SU-DHL-6 (cell line): ENCODE data around the gene NOXA1.

ENCODE experiments used
- H2AFZ ChIP-seq: fragments of 200-600 bp; sonication (generic); 2 replicates; pipeline ENCODE4 v1.6.1; 2014; ENCODE audit warnings: low read depth, mild to moderate bottlenecking, moderate library complexity, mixed read lengths, antibody characterized with exemption, low read length; ENCODE audit not compliant: severe bottlenecking
- H3F3A ChIP-seq: fragments of 200-600 bp; shearing (Covaris generic); 2 replicates; pipeline ENCODE4 v1.6.0; 2016; ENCODE audit warnings: antibody characterized with exemption, mild to moderate bottlenecking; ENCODE audit not compliant: insufficient read depth
- H3K27ac ChIP-seq: fragments of 200-600 bp; sonication (generic); 2 replicates; pipeline ENCODE4 v1.5.1; 2016; ENCODE audit warnings: low read depth, mild to moderate bottlenecking, low read length, moderate library complexity, mixed read lengths
- H3K27me3 ChIP-seq: fragments of 200-600 bp; sonication (generic), shearing (Covaris generic); 2 replicates; pipeline ENCODE4 v1.6.0; 2014; ENCODE audit warnings: mild to moderate bottlenecking, low read length
- H3K36me3 ChIP-seq: fragments of 200-600 bp; sonication (generic); 2 replicates; pipeline ENCODE4 v1.6.1; 2014; ENCODE audit warnings: mild to moderate bottlenecking, low read length, mixed read lengths
- H3K4me2 ChIP-seq: fragments of 300-600, 200-600 bp; shearing (Covaris generic), sonication (generic); 2 replicates; pipeline ENCODE4 v1.6.0; 2014; ENCODE audit warnings: low read length, low read depth, mild to moderate bottlenecking; ENCODE audit not compliant: poor library complexity, severe bottlenecking
- H3K4me3 ChIP-seq: fragments of 200-600 bp; sonication (generic); 2 replicates; pipeline ENCODE4 v1.5.1; 2014; ENCODE audit warnings: antibody characterized with exemption, low read length, mild to moderate bottlenecking, mixed read lengths; ENCODE audit not compliant: insufficient read depth, poor library complexity, severe bottlenecking
- H3K79me2 ChIP-seq: fragments of 200-600 bp; sonication (generic); 2 replicates; pipeline ENCODE4 v1.6.1; 2014; ENCODE audit warnings: mild to moderate bottlenecking, low read length, moderate library complexity; ENCODE audit not compliant: insufficient read depth
- H3K9ac ChIP-seq: fragments of 200-600 bp; sonication (generic); 2 replicates; pipeline ENCODE4 v1.7.0; 2014; ENCODE audit warnings: mild to moderate bottlenecking, low read length
- H3K9me2 ChIP-seq: fragments of 200-600 bp; sonication (generic); replicated peaks from 2 replicates; pipeline ENCODE4 v1.6.1; 2014; ENCODE audit warnings: low read length; ENCODE audit not compliant: insufficient read depth
- H3K9me3 ChIP-seq: fragments of 200-600 bp; sonication (generic); 2 replicates; pipeline ENCODE4 v1.6.1; 2014; ENCODE audit warnings: low read length, mixed read lengths; ENCODE audit not compliant: insufficient read depth
- H4K20me1 ChIP-seq: fragments of 200-600 bp; sonication (generic); 2 replicates; pipeline ENCODE4 v1.6.1; 2014; ENCODE audit warnings: low read depth, mild to moderate bottlenecking, antibody characterized with exemption, low read length, moderate library complexity, mixed read lengths
- EZH2phosphoT487 ChIP-seq: fragments of 200-600 bp; sonication (generic), shearing (Covaris generic); conservative IDR thresholded peaks from 2 replicates; pipeline ENCODE4 v1.6.1; 2018; ENCODE audit warnings: mild to moderate bottlenecking, antibody characterized with exemption, low read length, moderate library complexity, mixed read lengths
- TF ChIP-seq, protein P1 (sequence below): fragments of 200-600 bp; sonication (generic); IDR thresholded peaks from one replicate; pipeline ENCODE4 v1.5.1; 2017; ENCODE audit warnings: antibody characterized with exemption, mild to moderate bottlenecking, low read length, moderate library complexity; ENCODE audit not compliant: insufficient read depth, poor library complexity, severe bottlenecking

The NOXA1 gene

DNA sequence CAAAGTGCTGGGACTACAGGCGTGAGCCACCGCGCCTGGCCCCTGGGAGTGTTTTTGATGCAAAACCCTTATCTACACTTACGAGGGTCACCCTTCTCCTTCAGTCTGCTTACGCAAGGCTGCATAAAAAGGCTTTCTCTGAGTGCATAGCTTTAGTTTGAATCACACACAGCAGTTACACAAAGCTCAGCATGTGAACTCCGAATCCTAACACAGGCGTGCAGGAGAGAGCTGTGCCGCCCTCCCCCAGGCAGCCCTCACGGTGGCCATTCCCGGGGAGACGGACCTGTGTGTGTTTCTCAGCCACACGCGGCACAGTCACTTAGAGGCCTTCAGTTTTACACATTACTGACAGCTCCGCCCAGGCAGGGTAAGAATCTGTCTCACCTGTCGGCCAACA is 27.0 kb upstream of the NOXA1 start:
- Histone ChIP-seq H3F3A (no peaks in the 10 kb centered on the region), H3K4me3 (no peak overlapping the region), H3K27ac (no peak overlapping the region), H3K4me2 (no peak overlapping the region), H2AFZ (no peak overlapping the region), H3K27me3 (no peaks in the 10 kb centered on the region), H3K9me2 (no peaks in the 10 kb centered on the region), H3K9ac (no peak overlapping the region), H3K36me3 (no peaks in the 10 kb centered on the region), H4K20me1 (no peaks in the 10 kb centered on the region), H3K79me2 (no peaks in the 10 kb centered on the region), H3K9me3 (no peaks in the 10 kb centered on the region)
- TF ChIP-seq, protein P1, sequence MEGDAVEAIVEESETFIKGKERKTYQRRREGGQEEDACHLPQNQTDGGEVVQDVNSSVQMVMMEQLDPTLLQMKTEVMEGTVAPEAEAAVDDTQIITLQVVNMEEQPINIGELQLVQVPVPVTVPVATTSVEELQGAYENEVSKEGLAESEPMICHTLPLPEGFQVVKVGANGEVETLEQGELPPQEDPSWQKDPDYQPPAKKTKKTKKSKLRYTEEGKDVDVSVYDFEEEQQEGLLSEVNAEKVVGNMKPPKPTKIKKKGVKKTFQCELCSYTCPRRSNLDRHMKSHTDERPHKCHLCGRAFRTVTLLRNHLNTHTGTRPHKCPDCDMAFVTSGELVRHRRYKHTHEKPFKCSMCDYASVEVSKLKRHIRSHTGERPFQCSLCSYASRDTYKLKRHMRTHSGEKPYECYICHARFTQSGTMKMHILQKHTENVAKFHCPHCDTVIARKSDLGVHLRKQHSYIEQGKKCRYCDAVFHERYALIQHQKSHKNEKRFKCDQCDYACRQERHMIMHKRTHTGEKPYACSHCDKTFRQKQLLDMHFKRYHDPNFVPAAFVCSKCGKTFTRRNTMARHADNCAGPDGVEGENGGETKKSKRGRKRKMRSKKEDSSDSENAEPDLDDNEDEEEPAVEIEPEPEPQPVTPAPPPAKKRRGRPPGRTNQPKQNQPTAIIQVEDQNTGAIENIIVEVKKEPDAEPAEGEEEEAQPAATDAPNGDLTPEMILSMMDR = no peak
- no peak for TF ChIP-seq EZH2phosphoT487

DNA sequence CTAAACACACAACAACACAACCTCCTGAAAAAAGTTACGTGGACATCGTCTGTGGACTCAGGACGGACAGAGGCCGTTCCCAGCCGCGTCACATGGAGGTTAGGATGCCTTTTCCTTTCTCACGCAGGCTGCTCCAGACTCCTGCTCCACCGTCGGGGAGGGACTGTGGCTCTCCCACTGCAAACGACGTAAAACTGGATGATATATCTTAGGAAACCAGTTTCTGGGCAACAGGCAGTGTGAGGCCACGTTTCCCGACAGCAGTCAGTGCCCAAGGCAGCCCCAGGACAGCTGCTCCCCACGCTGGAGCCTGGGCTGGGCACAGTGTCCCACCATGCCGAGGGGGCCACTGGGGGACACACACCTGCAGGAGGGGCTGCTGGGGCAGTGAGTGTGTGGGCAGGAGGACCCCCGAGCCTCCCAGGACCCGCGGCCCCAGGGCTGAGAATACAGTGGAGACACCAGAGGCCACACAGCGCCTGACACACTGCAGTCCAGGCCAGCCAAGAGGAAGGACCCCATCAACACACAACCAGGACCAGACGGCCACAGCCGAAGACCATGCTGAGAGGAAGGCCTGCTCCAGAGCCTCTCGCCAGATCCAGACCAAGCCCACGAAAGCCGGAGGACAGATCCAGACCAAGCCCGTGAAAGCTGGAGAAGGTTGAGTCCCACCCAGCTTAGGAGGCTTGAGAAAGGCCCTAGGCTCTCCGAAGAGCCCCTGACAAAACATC is 26.4 kb upstream of the NOXA1 start:
- no peak overlapping the region for H3K4me3 ChIP-seq
- H3K27me3 ChIP-seq = no peaks in the 10 kb centered on the region
- no peak overlapping the region for H3K4me2 ChIP-seq
- TF ChIP-seq, protein P1 = no peak
- TF ChIP-seq EZH2phosphoT487 = no peak
- no peak overlapping the region for H3K27ac ChIP-seq
- H3K9me2 ChIP-seq = no peaks in the 10 kb centered on the region
- no peaks in the 10 kb centered on the region for H4K20me1 ChIP-seq
- H3K79me2 ChIP-seq = no peaks in the 10 kb centered on the region
- H3K9me3 ChIP-seq = no peaks in the 10 kb centered on the region
- H2AFZ ChIP-seq = no peak overlapping the region
- H3K36me3 ChIP-seq = no peaks in the 10 kb centered on the region
- H3K9ac ChIP-seq = no peak overlapping the region
- no peaks in the 10 kb centered on the region for H3F3A ChIP-seq

DNA sequence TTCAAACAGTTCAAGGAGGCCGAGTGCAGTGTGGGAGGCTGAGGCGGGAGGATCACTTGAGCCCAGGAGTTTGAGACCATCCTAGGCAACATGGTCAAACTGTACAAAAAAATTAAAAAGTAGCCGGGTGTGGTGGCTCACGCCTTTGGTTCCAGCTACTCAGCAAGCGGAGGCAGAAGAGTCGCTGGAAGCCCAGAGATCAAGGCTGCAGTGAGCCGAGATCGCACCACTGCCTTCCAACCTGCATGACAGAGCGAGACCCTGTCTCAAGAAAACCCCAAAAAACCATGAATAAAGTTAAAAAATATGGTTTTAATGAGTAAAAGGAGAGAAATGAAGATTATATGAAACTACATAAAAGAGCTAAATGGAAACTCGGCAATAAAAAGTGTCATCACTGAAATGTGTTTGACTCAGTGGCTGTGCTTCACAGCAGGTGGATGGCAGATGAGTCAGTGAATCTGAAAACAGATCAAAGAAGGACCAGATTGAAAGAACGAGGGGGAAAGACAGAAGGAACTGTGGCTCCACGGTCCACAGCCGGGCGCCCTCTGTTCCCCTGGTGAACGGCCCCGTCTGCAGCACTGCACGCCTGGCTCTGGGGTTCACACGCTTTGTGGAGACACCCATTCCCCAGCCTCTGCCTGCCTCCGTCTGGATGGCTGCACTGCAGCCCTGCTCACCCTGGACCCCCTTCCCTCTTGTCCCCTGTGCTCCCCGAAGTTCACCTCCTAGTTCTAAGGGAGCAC is 25.3 kb upstream of the NOXA1 start:
- Histone ChIP-seq H3K79me2 (no peaks in the 10 kb centered on the region), H3K9ac (no peak overlapping the region), H3K4me2 (no peak overlapping the region), H2AFZ (no peak overlapping the region), H3K9me3 (no peaks in the 10 kb centered on the region), H3K4me3 (no peak overlapping the region), H3K27me3 (no peaks in the 10 kb centered on the region), H3K27ac (no peak overlapping the region), H3F3A (no peaks in the 10 kb centered on the region), H4K20me1 (no peaks in the 10 kb centered on the region), H3K36me3 (no peaks in the 10 kb centered on the region), H3K9me2 (no peaks in the 10 kb centered on the region)
- TF ChIP-seq, protein P1 = no peak
- no peak for TF ChIP-seq EZH2phosphoT487
